ENCODE results near the gene ZNF235.

- TF ChIP-seq CTCF (IDR thresholded peaks at IDR 0.05; ENCODE audit: low read depth, low read length): no peak
- no peak for TF ChIP-seq EZH2phosphoT487 (IDR thresholded peaks at IDR 0.05; ENCODE audit: low read depth)
Observed at GRCh38 chr19:44280916-44281315, 23.9 kb downstream of the ZNF235 start.

Measured in OCI-LY3 (cell line).